Kidney (tissue), 14 donors: ENCODE results near the gene SPATA12. TPM values are rescaled to one million over a fixed set of nuclear protein-coding genes. Genes with fewer than 3 reads are reported as not detected.

Experiments used
- DNase-seq, 5 donors: peaks; one replicate each; pipeline ENCODE4 v3.0.0-alpha.2; 2013 to 2020
- FAIRE-seq: peaks from 2 replicates; lab custom pipeline; 2012; peaks lifted over from hg19 to GRCh38; lab: Jason Lieb, UNC
- H3K27ac ChIP-seq, 2 donors: one replicate each; pipeline ENCODE4 v1.7.0; 2013; ENCODE audit warnings: low read depth in 2 of 2, low read length in 2 of 2, inconsistent platforms in 1 of 2
- H3K27me3 ChIP-seq: one replicate; pipeline ENCODE4 v1.7.1; 2013; ENCODE audit warnings: low read length, inconsistent platforms; ENCODE audit not compliant: control insufficient read depth, insufficient read depth
- H3K36me3 ChIP-seq, 3 donors: one replicate each; pipeline versions ENCODE4 v1.7.0 to v1.7.1; 2013; ENCODE audit warnings: low read length in 3 of 3, control low read depth in 1 of 3, inconsistent platforms in 1 of 3; ENCODE audit not compliant: insufficient read depth in 3 of 3, control insufficient read depth in 2 of 3
- H3K4me1 ChIP-seq, 3 donors: one replicate each; pipeline versions ENCODE4 v1.7.0 to v1.7.1; 2013; ENCODE audit warnings: low read length in 3 of 3, inconsistent platforms in 1 of 3, low read depth in 1 of 3; ENCODE audit not compliant: control insufficient read depth in 2 of 3, insufficient read depth in 2 of 3
- H3K4me3 ChIP-seq, 3 donors: one replicate each; pipeline versions ENCODE4 v1.7.0 to v1.8.1; 2013; ENCODE audit warnings: low read length in 3 of 3, control low read depth in 1 of 3, inconsistent platforms in 1 of 3
- H3K9ac ChIP-seq, 3 donors: one replicate each; pipeline versions ENCODE4 v1.7.0 to v1.7.1; 2013; ENCODE audit warnings: low read length in 3 of 3, control low read depth in 1 of 3, inconsistent platforms in 1 of 3
- H3K9me3 ChIP-seq, 3 donors: one replicate each; pipeline versions ENCODE4 v1.7.0 to v1.7.1; 2013; ENCODE audit warnings: low read length in 3 of 3, control low read depth in 1 of 3, inconsistent platforms in 1 of 3; ENCODE audit not compliant: control insufficient read depth in 2 of 3, insufficient read depth in 1 of 3
- intact Hi-C: fragments of 100-400 bp; cut with DNase I; formaldehyde crosslinking; loops from one replicate; pipeline ENCODE4 v1.11.1; 2022
- polyA plus RNA-seq: library from polyadenylated mRNA; stranded (reverse); fragments of 350-450 nt; fragmentation: Illumina TruSeq; extraction: RNeasy Lipid Tissue Mini Kit (QIAGEN cat#74804); gene quantifications from one replicate; pipeline ENCODE4 v1.2.3, GENCODE V29; 2014; ENCODE audit warnings: low read depth, low replicate concordance; ENCODE audit not compliant: insufficient read depth
- total RNA-seq: library from RNA; stranded (reverse); fragmentation: NEBNext Ultra II Directional; extraction: Animal tissue kit (Norgen Biotek cat#: 25700); gene quantifications from one replicate; pipeline ENCODE4 v1.2.1, GENCODE V29; 2021
- TF ChIP-seq, protein P1 (sequence below): IDR thresholded peaks from 3 replicates; pipeline ENCODE4 v1.5.1; 2012; ENCODE audit warnings: mild to moderate bottlenecking, moderate library complexity, borderline replicate concordance; ENCODE audit not compliant: insufficient read depth; ENCODE audit errors: extremely low read depth
- donor health status: control.
- donor health status: control.
- donor health status: control.
- donor health status: control.
- donor health status: control.
- donor health status: DM: yes; HTN: yes; CAD: no.
- donor health status: Normal renal cell carcinoma (clear cell type).

The SPATA12 gene
- total and polyA plus RNA-seq, 2 donors from 2014 or later = not detected

- no peak overlapping the region for H3K4me3 ChIP-seq
- intact Hi-C loops = no loop called here
- FAIRE-seq = no peak
Measured at GRCh38 chr3:57118254-57118653, 57.8 kb downstream of the SPATA12 start.

GRCh38 chr3:57120040-57120439, 59.6 kb downstream of the SPATA12 start:
- intact Hi-C loops = no loop called here
- Histone ChIP-seq H3K27ac (no peak overlapping the region), H3K9ac (no peak overlapping the region), H3K4me3 (no peak overlapping the region), H3K4me1 (peaks cover 0 to 3% (median 0%) of the 10 kb centered on the region in 3 donors), H3K27me3 (no peaks in the 10 kb centered on the region), H3K9me3 (no peaks in the 10 kb centered on the region), H3K36me3 (no peaks in the 10 kb centered on the region)
- TF ChIP-seq, protein P1, sequence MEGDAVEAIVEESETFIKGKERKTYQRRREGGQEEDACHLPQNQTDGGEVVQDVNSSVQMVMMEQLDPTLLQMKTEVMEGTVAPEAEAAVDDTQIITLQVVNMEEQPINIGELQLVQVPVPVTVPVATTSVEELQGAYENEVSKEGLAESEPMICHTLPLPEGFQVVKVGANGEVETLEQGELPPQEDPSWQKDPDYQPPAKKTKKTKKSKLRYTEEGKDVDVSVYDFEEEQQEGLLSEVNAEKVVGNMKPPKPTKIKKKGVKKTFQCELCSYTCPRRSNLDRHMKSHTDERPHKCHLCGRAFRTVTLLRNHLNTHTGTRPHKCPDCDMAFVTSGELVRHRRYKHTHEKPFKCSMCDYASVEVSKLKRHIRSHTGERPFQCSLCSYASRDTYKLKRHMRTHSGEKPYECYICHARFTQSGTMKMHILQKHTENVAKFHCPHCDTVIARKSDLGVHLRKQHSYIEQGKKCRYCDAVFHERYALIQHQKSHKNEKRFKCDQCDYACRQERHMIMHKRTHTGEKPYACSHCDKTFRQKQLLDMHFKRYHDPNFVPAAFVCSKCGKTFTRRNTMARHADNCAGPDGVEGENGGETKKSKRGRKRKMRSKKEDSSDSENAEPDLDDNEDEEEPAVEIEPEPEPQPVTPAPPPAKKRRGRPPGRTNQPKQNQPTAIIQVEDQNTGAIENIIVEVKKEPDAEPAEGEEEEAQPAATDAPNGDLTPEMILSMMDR = no peak
- DNase-seq (no peak), FAIRE-seq (no peak)

More at GRCh38 chr3:57118254-57118653, 57.8 kb downstream of the SPATA12 start:
- Histone ChIP-seq H3K4me1 (peaks cover 0 to 3% (median 0%) of the 10 kb centered on the region in 3 donors), H3K27me3 (no peaks in the 10 kb centered on the region), H3K9ac (no peak overlapping the region), H3K36me3 (peaks cover 0 to 4% (median 0%) of the 10 kb centered on the region in 3 donors), H3K9me3 (no peaks in the 10 kb centered on the region), H3K27ac (no peak overlapping the region)
- DNase-seq = no peak
- TF ChIP-seq, protein P1 = no peak

GRCh38 chr3:57120451-57121174, 60.1 kb downstream of the SPATA12 start:
- TF ChIP-seq, protein P1 = no peak
- Histone ChIP-seq H3K4me3 (no peak overlapping the region), H3K9ac (no peak overlapping the region), H3K36me3 (no peaks in the 10 kb centered on the region), H3K27ac (no peak overlapping the region), H3K4me1 (peaks cover 0 to 3% (median 3%) of the 10 kb centered on the region in 3 donors), H3K27me3 (no peaks in the 10 kb centered on the region), H3K9me3 (no peaks in the 10 kb centered on the region)
- no peak for FAIRE-seq
- intact Hi-C loops = no loop called here
- DNase-seq = no peak

Other genes starting within 250 kb of the SPATA12 start
- gene IL17RD, start 104.7 kb downstream of the SPATA12 start, total RNA-seq = 18.9 TPM
- gene IL17RD, start 104.7 kb downstream of the SPATA12 start, polyA plus RNA-seq = 4.4 TPM
- gene HESX1, start 139.3 kb downstream of the SPATA12 start, total RNA-seq = 0.79 TPM
- 2.1 TPM for gene HESX1, start 139.3 kb downstream of the SPATA12 start, polyA plus RNA-seq
- gene APPL1, start 167.1 kb downstream of the SPATA12 start, total RNA-seq = 48.2 TPM
- 9.5 TPM for gene APPL1, start 167.1 kb downstream of the SPATA12 start, polyA plus RNA-seq
- gene ASB14, start 232.0 kb downstream of the SPATA12 start, total RNA-seq = not detected
- gene ASB14, start 232.0 kb downstream of the SPATA12 start, polyA plus RNA-seq = not detected